HG03575 (cell line): ENCODE measurements around the gene SLC46A3.
"Not testable (repeated sequence)": the region's sequence is repeated elsewhere in the genome, so short reads cannot be mapped to it uniquely, and the experiment has no call there.

Source experiments
- ATAC-seq: cut with Tn5 transposase; IDR thresholded peaks from one replicate; pipeline ENCODE4 v1.9.1; 2021; ENCODE audit not compliant: unreplicated experiment, insufficient number of reproducible peaks, low FRiP score; ENCODE audit errors: extremely low read depth

The SLC46A3 gene

GRCh38 chr13:28718543-28719226 is at the start of gene SLC46A3:
Gene SLC46A3 (minus strand): TSS chr13:28718970. CDS start chr13:28717998, 972 bp downstream.
- peak; percentile 74 for ATAC-seq

- no peak for ATAC-seq
These were observed 45.1 kb upstream of the SLC46A3 start for GRCh38 chr13:28763887-28764286.

GRCh38 chr13:28761586-28761985 is 42.8 kb upstream of the SLC46A3 start:
- ATAC-seq = no peak

- ATAC-seq = no peak
These were observed 36.7 kb upstream of the SLC46A3 start for GRCh38 chr13:28755546-28755870.

GRCh38 chr13:28754698-28755545 is 36.2 kb upstream of the SLC46A3 start:
- no peak for ATAC-seq

GRCh38 chr13:28753946-28754345 is 35.2 kb upstream of the SLC46A3 start:
- ATAC-seq = no peak

GRCh38 chr13:28753208-28753892 is 34.6 kb upstream of the SLC46A3 start:
- no peak for ATAC-seq

GRCh38 chr13:28751175-28751960 is 32.6 kb upstream of the SLC46A3 start:
- ATAC-seq = no peak

- ATAC-seq = no peak
These were observed 31.6 kb upstream of the SLC46A3 start for GRCh38 chr13:28750187-28751045.

GRCh38 chr13:28747851-28748250 is 29.1 kb upstream of the SLC46A3 start:
- ATAC-seq = no peak

- no peak for ATAC-seq
These were observed 27.5 kb upstream of the SLC46A3 start for GRCh38 chr13:28746287-28746612.

GRCh38 chr13:28744656-28745055 is 25.9 kb upstream of the SLC46A3 start:
- no peak for ATAC-seq

- ATAC-seq = no peak
These were observed 25.3 kb upstream of the SLC46A3 start for GRCh38 chr13:28744091-28744536.

- no peak for ATAC-seq
These were observed 24.8 kb upstream of the SLC46A3 start for GRCh38 chr13:28743499-28744083.

GRCh38 chr13:28743020-28743419 is 24.2 kb upstream of the SLC46A3 start:
- no peak for ATAC-seq

GRCh38 chr13:28742445-28742844 is 23.7 kb upstream of the SLC46A3 start:
- ATAC-seq = not testable (repeated sequence)

GRCh38 chr13:28741084-28741491 is 22.3 kb upstream of the SLC46A3 start:
- ATAC-seq = no peak

- no peak for ATAC-seq
These were observed 20.6 kb upstream of the SLC46A3 start for GRCh38 chr13:28739376-28739775.
